HG02763 (cell line): ENCODE data around the gene CA12.

Experiments
- ATAC-seq: cut with Tn5 transposase; IDR thresholded peaks from one replicate; pipeline ENCODE4 v1.9.1; 2021; ENCODE audit warnings: mild to moderate bottlenecking, moderate library complexity; ENCODE audit not compliant: unreplicated experiment

CA12 gene

GRCh38 chr15:63276342-63277037 is 105.2 kb downstream of the CA12 start:
- ATAC-seq: no peak

- no peak for ATAC-seq
Observed at GRCh38 chr15:63274427-63274826, 107.2 kb downstream of the CA12 start.
